C4-2B (cell line): Measurements from ENCODE around the gene EHBP1L1.
A peak's percentile ranks its signal among the peaks of the same experiment; 100 is the strongest.

ENCODE experiments used
- H3K27ac ChIP-seq: fragments of 450-650 bp; 2 replicates; pipeline ENCODE4 v1.5.1; 2017
- CTCF ChIP-seq: fragments of 450-650 bp; conservative IDR thresholded peaks from 2 replicates; pipeline ENCODE4 v1.5.1; 2017; ENCODE audit warnings: mild to moderate bottlenecking
- ZFX ChIP-seq: fragments of 450-650 bp; IDR thresholded peaks from 2 replicates; pipeline ENCODE4 v1.6.1; 2017

Gene EHBP1L1

GRCh38 chr11:65548395-65548794 is 27.5 kb upstream of the EHBP1L1 start:
- TF ChIP-seq ZFX (no peak), CTCF (no peak)

GRCh38 chr11:65549096-65549495 is 26.8 kb upstream of the EHBP1L1 start:
- H3K27ac ChIP-seq = no peak overlapping the region
- no peak for TF ChIP-seq CTCF
- no peak for TF ChIP-seq ZFX

More at GRCh38 chr11:65548395-65548794, 27.5 kb upstream of the EHBP1L1 start:
- H3K27ac ChIP-seq = no peak overlapping the region

- no peak overlapping the region for H3K27ac ChIP-seq
- TF ChIP-seq CTCF (peak; percentile 83), ZFX (no peak)
These were observed 24.1 kb upstream of the EHBP1L1 start for GRCh38 chr11:65551572-65552387.

- H3K27ac ChIP-seq = no peak overlapping the region
These were observed 23.4 kb upstream of the EHBP1L1 start for GRCh38 chr11:65552388-65552951.

GRCh38 chr11:65553301-65554001 is 22.4 kb upstream of the EHBP1L1 start:
- H3K27ac ChIP-seq = no peak overlapping the region
- TF ChIP-seq CTCF = no peak
- no peak for TF ChIP-seq ZFX

More at GRCh38 chr11:65552388-65552951, 23.4 kb upstream of the EHBP1L1 start:
- no peak; the same call in 1 of the 2 replicates for TF ChIP-seq CTCF
- TF ChIP-seq ZFX = no peak

- H3K27ac ChIP-seq = no peak overlapping the region
- no peak for TF ChIP-seq CTCF
These were observed 21.6 kb upstream of the EHBP1L1 start for GRCh38 chr11:65554057-65554818.
